T47D (cell line): ENCODE results near the gene PCDHA3.
"Not testable (repeated sequence)": the region's sequence is repeated elsewhere in the genome, so short reads cannot be mapped to it uniquely, and the experiment has no call there.

Experiments used
- DNase-seq, 2 experiments: peaks; one replicate each; pipeline versions ENCODE4 v3.0.0 to v3.0.0-alpha.2; 2011 to 2012; ENCODE audit warnings: low read depth in 1 of 2, low spot score in 1 of 2
- JUND ChIP-seq: IDR thresholded peaks from 2 replicates; pipeline ENCODE4 v1.6.1; 2012; ENCODE audit warnings: low read depth
- in situ Hi-C: cut with HindIII; loops from 2 replicates; pipeline ENCODE4 v1.10.0; 2016; ENCODE audit warnings: low sequenced_read_pairs, low pct_unique_long_range_greater_than_20kb

Gene PCDHA3

GRCh38 chr5:140828362-140828737, 27.5 kb downstream of the PCDHA3 start:
- DNase-seq = no peak
- no peak for TF ChIP-seq JUND
- in situ Hi-C loops = no loop called here

- DNase-seq, in situ Hi-C loops: not testable (repeated sequence)
Measured at GRCh38 chr5:140829511-140830501, 28.9 kb downstream of the PCDHA3 start.

- TF ChIP-seq JUND = no peak
- in situ Hi-C loops = no loop called here
- no peak for DNase-seq
Measured at GRCh38 chr5:140833993-140834392, 33.1 kb downstream of the PCDHA3 start, which contains the start of gene PCDHA7. TSS of gene PCDHA7 (plus strand) at chr5:140834269. CDS start at chr5:140834384, 115 bp downstream.

GRCh38 chr5:140834439-140835008, 33.7 kb downstream of the PCDHA3 start:
- in situ Hi-C loops, DNase-seq: not testable (repeated sequence)

- no peak for TF ChIP-seq JUND
- no peak for DNase-seq
- in situ Hi-C loops = no loop called here
Measured at GRCh38 chr5:140835622-140836510, 35.0 kb downstream of the PCDHA3 start.

GRCh38 chr5:140840978-140841962, 40.4 kb downstream of the PCDHA3 start, which contains the start of gene PCDHA8:
TSS of gene PCDHA8 (plus strand) at chr5:140841187. CDS start at chr5:140841322, 135 bp downstream.
- DNase-seq = peak in 1 of 2 experiments; percentile 13
- in situ Hi-C loops = no loop called here
- TF ChIP-seq JUND = no peak

- no peak for TF ChIP-seq JUND
- no peak for DNase-seq
- in situ Hi-C loops = no loop called here
Measured at GRCh38 chr5:140842798-140843733, 42.2 kb downstream of the PCDHA3 start.

GRCh38 chr5:140848139-140849102, 47.6 kb downstream of the PCDHA3 start, which contains the start of gene PCDHA9:
TSS of gene PCDHA9 (plus strand) at chr5:140848382. CDS start at chr5:140848496, 114 bp downstream.
- DNase-seq, in situ Hi-C loops: not testable (repeated sequence)

- in situ Hi-C loops, DNase-seq: not testable (repeated sequence)
Measured at GRCh38 chr5:140849831-140850634, 49.2 kb downstream of the PCDHA3 start.
